Activated naive CD8-positive, alpha-beta T cell treated with anti-CD3 and anti-CD28 coated beads for 36 hours (primary cell): Measurements from ENCODE around the gene CKB. TPM values are rescaled to one million over a fixed set of nuclear protein-coding genes. Genes with fewer than 3 reads are reported as not detected.

ENCODE experiments used
- DNase-seq: peaks from one replicate; pipeline ENCODE4 v3.0.0; 2021
- H3K27ac Mint-ChIP-seq: one replicate; pipeline ENCODE4 v1.8.0; 2022; ENCODE audit warnings: mild to moderate bottlenecking, moderate library complexity, mixed read lengths
- H3K27me3 Mint-ChIP-seq: one replicate; pipeline ENCODE4 v1.8.0; 2022; ENCODE audit warnings: mild to moderate bottlenecking, mixed read lengths
- H3K36me3 Mint-ChIP-seq: one replicate; pipeline ENCODE4 v1.8.0; 2021; ENCODE audit warnings: mild to moderate bottlenecking, mixed read lengths
- H3K4me1 Mint-ChIP-seq: one replicate; pipeline ENCODE4 v1.8.0; 2021; ENCODE audit warnings: mixed read lengths
- H3K4me3 Mint-ChIP-seq: one replicate; pipeline ENCODE4 v1.8.0; 2022; ENCODE audit warnings: mild to moderate bottlenecking, moderate library complexity, mixed read lengths
- H3K9me3 Mint-ChIP-seq: one replicate; pipeline ENCODE4 v1.8.0; 2022; ENCODE audit warnings: mixed read lengths
- total RNA-seq, 2 experiments: library from RNA; stranded (reverse); gene quantifications; one replicate each; pipeline ENCODE4 v1.2.3, GENCODE V29; 2021

The CKB gene
- total RNA-seq, 2 experiments from 2014 or later, result 3.1 to 3.3 TPM

DNA sequence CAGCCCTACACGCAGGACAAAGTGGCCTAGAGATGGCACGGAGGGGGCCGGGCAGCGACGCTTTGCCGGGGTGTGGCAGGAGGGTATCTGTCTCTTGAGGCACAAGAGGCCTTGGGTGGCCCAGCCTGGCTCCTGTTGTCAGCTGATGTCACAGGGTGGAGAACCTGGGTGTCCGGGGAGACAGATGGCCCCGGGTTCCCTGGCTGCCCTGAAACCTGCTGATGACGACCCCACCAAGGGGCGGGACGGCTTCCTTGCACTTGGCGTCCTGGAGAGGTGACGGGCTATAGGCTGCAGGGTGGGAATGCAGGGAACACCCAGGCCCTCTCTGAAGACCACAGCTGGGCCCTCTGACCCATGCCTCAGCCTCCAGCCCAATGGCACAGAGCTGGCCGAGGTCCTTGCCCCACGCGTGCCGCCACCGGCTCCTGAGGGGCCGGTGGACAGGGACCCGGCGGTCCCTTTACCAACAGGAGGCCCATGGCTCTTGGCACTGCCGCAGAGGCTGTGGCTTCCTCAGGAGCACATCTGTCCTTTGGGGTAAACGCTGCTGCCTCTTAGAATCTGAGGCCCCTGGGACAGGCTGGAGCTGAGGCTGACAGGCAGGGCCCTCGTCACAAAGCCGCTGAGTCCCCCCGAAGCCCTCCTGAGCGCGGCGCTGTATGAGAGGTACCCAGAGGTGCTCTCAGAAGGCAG, 22.7 kb upstream of the CKB start:
- no peak for DNase-seq
- Mint-ChIP-seq H3K27me3 (peaks cover 2% of the 10 kb centered on the region), H3K36me3 (no peaks in the 10 kb centered on the region), H3K27ac (no peak overlapping the region), H3K4me3 (no peak overlapping the region), H3K4me1 (no peaks in the 10 kb centered on the region), H3K9me3 (no peaks in the 10 kb centered on the region)

- H3K27me3 Mint-ChIP-seq, result peaks cover 5% of the 10 kb centered on the region
- DNase-seq, result no peak
- H3K27ac Mint-ChIP-seq, result no peak overlapping the region
- no peaks in the 10 kb centered on the region for H3K9me3 Mint-ChIP-seq
- no peak overlapping the region for H3K4me3 Mint-ChIP-seq
- H3K4me1 Mint-ChIP-seq, result no peaks in the 10 kb centered on the region
- no peaks in the 10 kb centered on the region for H3K36me3 Mint-ChIP-seq
Observed at GRCh38 chr14:103544388-103545218, 22.0 kb upstream of the CKB start.

GRCh38 chr14:103543721-103544387, 21.2 kb upstream of the CKB start:
- no peaks in the 10 kb centered on the region for H3K4me1 Mint-ChIP-seq
- no peak for DNase-seq
- no peaks in the 10 kb centered on the region for H3K9me3 Mint-ChIP-seq
- no peak overlapping the region for H3K27ac Mint-ChIP-seq
- no peak overlapping the region for H3K4me3 Mint-ChIP-seq
- no peaks in the 10 kb centered on the region for H3K36me3 Mint-ChIP-seq
- H3K27me3 Mint-ChIP-seq, result peaks cover 5% of the 10 kb centered on the region

GRCh38 chr14:103543140-103543539, 20.5 kb upstream of the CKB start:
- H3K4me1 Mint-ChIP-seq, result no peaks in the 10 kb centered on the region
- H3K27ac Mint-ChIP-seq, result no peak overlapping the region
- no peaks in the 10 kb centered on the region for H3K36me3 Mint-ChIP-seq
- no peak overlapping the region for H3K4me3 Mint-ChIP-seq
- no peaks in the 10 kb centered on the region for H3K9me3 Mint-ChIP-seq
- DNase-seq, result no peak
- peaks cover 5% of the 10 kb centered on the region for H3K27me3 Mint-ChIP-seq

DNA sequence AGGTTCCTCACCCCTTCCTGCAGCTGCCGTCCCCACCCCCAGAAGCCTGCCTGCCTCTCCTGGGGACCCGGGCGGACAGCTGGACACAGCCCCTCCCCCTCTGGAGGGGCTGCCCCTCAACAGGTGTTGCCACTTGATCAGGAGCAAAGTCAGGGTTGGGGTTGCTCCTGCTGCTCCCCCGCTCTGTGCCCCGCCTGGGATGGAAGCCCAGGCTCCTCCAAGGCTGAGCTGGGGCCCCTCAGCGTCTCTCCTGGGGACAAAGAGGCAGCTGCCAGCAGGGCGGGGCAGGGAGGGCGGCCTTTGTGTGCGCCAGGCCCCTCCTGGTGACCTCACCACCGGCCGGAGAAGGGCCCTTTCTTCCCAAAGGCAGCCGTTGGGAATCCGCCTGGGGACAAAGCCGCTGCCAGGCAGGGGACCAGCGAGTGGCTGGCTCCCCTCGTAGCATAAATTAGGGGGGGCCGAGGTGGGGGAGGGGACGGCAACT, 20.0 kb upstream of the CKB start:
- Mint-ChIP-seq H3K27ac (no peak overlapping the region), H3K36me3 (no peaks in the 10 kb centered on the region), H3K4me3 (no peak overlapping the region), H3K27me3 (peaks cover 5% of the 10 kb centered on the region), H3K4me1 (no peaks in the 10 kb centered on the region), H3K9me3 (no peaks in the 10 kb centered on the region)
- DNase-seq, result no peak

DNA sequence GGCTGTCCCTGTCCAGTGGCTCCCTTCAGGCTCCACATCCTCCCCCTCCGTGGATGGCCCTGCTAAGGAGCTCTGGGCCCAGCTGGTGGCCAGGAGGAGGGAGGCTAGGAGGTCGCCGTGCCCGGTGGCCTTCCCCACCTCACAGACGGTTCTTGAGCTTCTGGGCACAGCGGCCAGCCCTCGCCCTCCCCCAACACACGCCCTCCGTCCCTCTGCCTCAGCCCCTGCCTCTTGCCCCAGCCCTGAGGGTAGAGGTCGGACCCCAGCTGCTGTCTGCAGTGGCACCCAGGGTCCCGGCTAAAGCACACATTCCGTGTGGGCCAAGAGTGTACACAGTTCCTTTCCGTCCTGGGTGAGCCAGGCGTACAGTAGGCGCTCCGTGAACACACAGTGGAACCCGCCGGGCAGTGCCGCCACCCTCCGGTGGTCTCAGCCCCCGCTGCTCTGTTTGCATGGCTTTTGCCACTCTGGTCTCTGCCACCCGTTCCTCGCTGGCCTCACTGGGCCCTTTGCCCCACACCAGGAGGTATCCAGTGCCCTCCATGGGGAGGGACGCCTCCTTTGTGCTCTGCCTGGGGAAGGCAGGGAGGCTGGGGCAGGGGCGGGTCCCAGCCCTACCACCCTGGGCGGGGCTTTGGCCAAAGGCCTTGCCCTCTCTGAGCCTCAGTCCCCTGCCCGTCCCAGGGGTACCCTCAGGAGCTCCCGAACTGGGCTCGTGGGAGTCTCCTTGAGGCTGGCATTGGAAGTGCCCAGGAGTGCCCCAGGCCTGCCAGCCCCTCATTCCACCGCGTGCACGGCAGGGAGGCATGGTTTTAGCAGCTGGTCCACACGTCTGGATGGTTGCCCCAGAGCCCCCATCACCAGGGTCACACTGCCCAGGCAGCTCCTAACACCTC, 19.3 kb upstream of the CKB start:
- no peak overlapping the region for H3K27ac Mint-ChIP-seq
- H3K4me3 Mint-ChIP-seq, result no peak overlapping the region
- H3K9me3 Mint-ChIP-seq, result no peaks in the 10 kb centered on the region
- H3K27me3 Mint-ChIP-seq, result peaks cover 5% of the 10 kb centered on the region
- H3K36me3 Mint-ChIP-seq, result no peaks in the 10 kb centered on the region
- no peak for DNase-seq
- no peaks in the 10 kb centered on the region for H3K4me1 Mint-ChIP-seq

- Mint-ChIP-seq H3K9me3 (no peaks in the 10 kb centered on the region), H3K27me3 (peaks cover 5% of the 10 kb centered on the region), H3K36me3 (no peaks in the 10 kb centered on the region), H3K4me3 (no peak overlapping the region), H3K4me1 (no peaks in the 10 kb centered on the region), H3K27ac (no peak overlapping the region)
- no peak for DNase-seq
Observed at GRCh38 chr14:103540821-103541708, 18.4 kb upstream of the CKB start.

- no peak for DNase-seq
- Mint-ChIP-seq H3K36me3 (no peaks in the 10 kb centered on the region), H3K9me3 (no peaks in the 10 kb centered on the region), H3K27me3 (peaks cover 5% of the 10 kb centered on the region), H3K4me1 (no peaks in the 10 kb centered on the region), H3K4me3 (no peak overlapping the region), H3K27ac (peak overlapping the region; percentile 62)
Observed at GRCh38 chr14:103539056-103539825, 16.6 kb upstream of the CKB start.

DNA sequence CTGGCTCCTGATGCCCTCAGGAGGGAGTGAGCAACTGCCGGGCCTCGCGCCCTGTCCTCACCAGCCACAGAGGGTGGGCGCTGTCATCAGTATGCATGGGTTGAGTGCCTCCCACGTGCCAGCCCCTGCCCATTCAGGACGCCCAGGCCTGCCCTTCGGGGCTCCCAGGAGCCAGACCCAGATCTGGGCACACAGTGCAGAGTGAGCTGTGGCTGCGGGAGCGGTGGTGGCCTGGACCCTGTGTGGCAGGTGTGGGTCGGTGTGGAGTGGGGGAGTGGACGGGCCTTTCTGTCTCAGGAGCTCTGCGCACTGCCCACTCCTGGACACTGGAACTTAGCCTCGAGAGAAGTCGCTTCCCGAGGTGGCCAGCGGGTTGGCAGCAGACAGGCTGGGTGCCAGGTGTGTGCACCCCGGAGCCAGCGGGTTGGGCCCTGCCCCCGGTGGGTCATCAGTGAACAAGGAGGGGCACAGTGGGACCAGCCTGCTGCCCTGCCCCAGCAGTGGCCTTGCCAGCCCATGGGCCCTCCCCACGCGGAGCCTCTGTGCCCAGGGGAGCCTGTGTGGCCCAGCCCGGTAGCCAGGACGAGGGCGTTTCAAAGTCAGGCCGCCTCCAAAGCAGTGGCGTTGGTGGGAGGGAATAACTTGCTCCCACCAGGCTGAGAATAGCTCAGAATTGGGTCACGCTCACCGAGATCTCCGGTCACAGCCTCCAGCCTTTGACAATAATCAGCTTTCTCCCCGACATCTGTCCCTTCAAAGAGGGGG, 15.8 kb upstream of the CKB start:
- no peaks in the 10 kb centered on the region for H3K4me1 Mint-ChIP-seq
- no peak for DNase-seq
- no peak overlapping the region for H3K27ac Mint-ChIP-seq
- H3K4me3 Mint-ChIP-seq, result no peak overlapping the region
- no peaks in the 10 kb centered on the region for H3K36me3 Mint-ChIP-seq
- H3K27me3 Mint-ChIP-seq, result peaks cover 5% of the 10 kb centered on the region
- H3K9me3 Mint-ChIP-seq, result no peaks in the 10 kb centered on the region

- Mint-ChIP-seq H3K4me3 (no peak overlapping the region), H3K9me3 (no peaks in the 10 kb centered on the region), H3K4me1 (no peaks in the 10 kb centered on the region), H3K27ac (no peak overlapping the region), H3K27me3 (peaks cover 5% of the 10 kb centered on the region), H3K36me3 (no peaks in the 10 kb centered on the region)
- no peak for DNase-seq
Observed at GRCh38 chr14:103537175-103537990, 14.8 kb upstream of the CKB start.

DNA sequence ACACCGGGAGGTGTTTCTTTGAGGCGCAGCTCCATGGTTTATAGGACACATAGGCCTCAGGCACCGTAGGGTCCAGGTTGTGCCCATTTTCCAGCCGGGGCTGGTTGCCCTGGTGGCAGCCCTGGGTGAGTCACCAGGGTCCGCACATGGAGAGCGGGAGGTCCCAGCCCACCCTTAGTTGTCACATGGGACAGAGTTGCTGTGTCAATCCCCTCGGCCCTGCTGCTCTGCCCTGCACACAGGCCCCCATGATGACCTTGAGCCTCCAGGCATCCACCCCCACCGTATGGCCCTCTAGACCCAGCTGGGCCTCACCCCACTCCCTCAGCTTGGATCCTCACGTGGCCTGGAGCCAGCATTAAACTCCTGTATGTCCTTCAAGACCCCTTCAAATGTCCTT, 14.1 kb upstream of the CKB start:
- no peaks in the 10 kb centered on the region for H3K9me3 Mint-ChIP-seq
- H3K36me3 Mint-ChIP-seq, result peaks cover under 1% of the 10 kb centered on the region
- no peak overlapping the region for H3K4me3 Mint-ChIP-seq
- H3K27ac Mint-ChIP-seq, result no peak overlapping the region
- H3K4me1 Mint-ChIP-seq, result no peaks in the 10 kb centered on the region
- peaks cover 5% of the 10 kb centered on the region for H3K27me3 Mint-ChIP-seq
- DNase-seq, result no peak

GRCh38 chr14:103535891-103536565, 13.4 kb upstream of the CKB start:
- Mint-ChIP-seq H3K27me3 (peaks cover 5% of the 10 kb centered on the region), H3K27ac (no peak overlapping the region), H3K4me3 (no peak overlapping the region), H3K36me3 (peaks cover 4% of the 10 kb centered on the region), H3K4me1 (peaks cover 3% of the 10 kb centered on the region), H3K9me3 (no peaks in the 10 kb centered on the region)
- DNase-seq, result no peak
